ENCODE data around the gene SAE1. TPM values are rescaled to one million over a fixed set of nuclear protein-coding genes. Genes with fewer than 3 reads are reported as not detected.

Gene SAE1
- total RNA-seq, 1 donor from 2014 or later = 137 TPM

DNA sequence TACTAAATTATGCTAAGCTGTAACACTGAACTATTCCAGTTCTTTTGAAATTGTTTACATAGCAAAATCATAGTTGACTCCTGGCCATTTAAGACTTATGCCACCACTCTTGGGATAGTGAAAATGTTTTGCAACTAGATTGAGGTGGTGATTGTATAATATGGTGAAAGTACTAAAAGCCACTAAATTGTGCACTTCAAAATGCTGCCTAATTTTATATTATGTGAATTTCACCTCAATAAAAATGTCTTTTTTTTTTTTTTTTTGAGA lies 5.0 kb upstream of the SAE1 start:
- DNase-seq (ENCODE audit: low spot score in 2 of 2, unreplicated experiment in 2 of 2) = no peak
- no peaks in the 10 kb centered on the region for H3K27me3 Mint-ChIP-seq (ENCODE audit: low read depth)
- TF ChIP-seq, protein P1, sequence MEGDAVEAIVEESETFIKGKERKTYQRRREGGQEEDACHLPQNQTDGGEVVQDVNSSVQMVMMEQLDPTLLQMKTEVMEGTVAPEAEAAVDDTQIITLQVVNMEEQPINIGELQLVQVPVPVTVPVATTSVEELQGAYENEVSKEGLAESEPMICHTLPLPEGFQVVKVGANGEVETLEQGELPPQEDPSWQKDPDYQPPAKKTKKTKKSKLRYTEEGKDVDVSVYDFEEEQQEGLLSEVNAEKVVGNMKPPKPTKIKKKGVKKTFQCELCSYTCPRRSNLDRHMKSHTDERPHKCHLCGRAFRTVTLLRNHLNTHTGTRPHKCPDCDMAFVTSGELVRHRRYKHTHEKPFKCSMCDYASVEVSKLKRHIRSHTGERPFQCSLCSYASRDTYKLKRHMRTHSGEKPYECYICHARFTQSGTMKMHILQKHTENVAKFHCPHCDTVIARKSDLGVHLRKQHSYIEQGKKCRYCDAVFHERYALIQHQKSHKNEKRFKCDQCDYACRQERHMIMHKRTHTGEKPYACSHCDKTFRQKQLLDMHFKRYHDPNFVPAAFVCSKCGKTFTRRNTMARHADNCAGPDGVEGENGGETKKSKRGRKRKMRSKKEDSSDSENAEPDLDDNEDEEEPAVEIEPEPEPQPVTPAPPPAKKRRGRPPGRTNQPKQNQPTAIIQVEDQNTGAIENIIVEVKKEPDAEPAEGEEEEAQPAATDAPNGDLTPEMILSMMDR (IDR thresholded peaks at IDR 0.05; ENCODE audit: unreplicated experiment) = no peak

DNA sequence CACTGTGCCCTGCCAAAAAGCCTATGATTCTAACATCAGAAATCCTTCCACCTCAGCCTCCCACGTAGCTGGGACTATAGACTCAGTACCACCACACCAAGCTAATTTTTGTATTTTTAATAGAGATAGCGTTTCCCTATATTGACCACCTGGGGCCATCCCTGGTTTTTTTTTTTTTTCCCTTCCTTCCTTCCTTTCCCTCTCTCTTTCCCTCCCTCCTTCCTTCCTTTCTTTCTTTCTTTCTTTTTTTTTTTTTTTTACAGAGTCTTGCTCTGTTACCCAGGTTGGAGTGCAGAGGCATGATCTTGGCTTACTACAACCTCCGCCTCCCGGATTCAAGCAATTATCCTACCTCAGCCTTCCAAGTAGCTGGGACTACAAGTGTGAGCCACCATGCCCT lies 1.1 kb upstream of the SAE1 start:
- peaks cover 32% of the 10 kb centered on the region for H3K4me1 Mint-ChIP-seq
- no peak overlapping the region for H3K27ac Mint-ChIP-seq
- H3K9me3 Mint-ChIP-seq = peaks cover 4% of the 10 kb centered on the region
- no peak overlapping the region for H3K4me3 Mint-ChIP-seq
- no peaks in the 10 kb centered on the region for H3K27me3 Mint-ChIP-seq (ENCODE audit: low read depth)
- no peak for DNase-seq (ENCODE audit: low spot score in 2 of 2, unreplicated experiment in 2 of 2)
- H3K36me3 Mint-ChIP-seq = peaks cover 5% of the 10 kb centered on the region
- TF ChIP-seq, protein P1 (IDR thresholded peaks at IDR 0.05; ENCODE audit: unreplicated experiment) = no peak

More for the DNA sequence above, 5.0 kb upstream of the SAE1 start:
- Mint-ChIP-seq H3K9me3 (peaks cover 4% of the 10 kb centered on the region), H3K36me3 (no peaks in the 10 kb centered on the region), H3K4me3 (no peak overlapping the region), H3K27ac (no peak overlapping the region), H3K4me1 (peaks cover 12% of the 10 kb centered on the region)

DNA sequence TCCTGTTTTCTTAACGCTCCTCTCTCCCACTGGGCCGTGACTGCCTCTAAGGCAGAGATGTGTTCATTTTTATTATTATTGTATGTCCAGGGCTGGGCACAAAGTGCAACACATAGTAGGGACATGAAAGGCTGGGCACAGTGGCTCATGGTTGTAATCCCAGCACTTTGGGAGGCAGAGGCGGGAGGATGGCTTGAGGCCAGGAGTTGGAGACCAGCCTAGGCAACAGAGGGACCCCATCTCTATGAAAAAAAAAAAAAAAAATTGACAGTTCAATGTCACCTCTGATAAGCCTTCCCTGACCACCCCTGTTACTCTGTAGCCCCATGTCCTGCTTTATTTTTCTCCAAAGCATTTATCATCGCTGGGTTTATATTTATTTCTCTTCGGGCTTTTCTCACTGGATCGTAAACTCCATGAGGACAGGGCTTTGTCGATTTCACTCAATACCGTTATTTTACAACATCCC lies 481 bp upstream of the SAE1 start:
- Mint-ChIP-seq H3K36me3 (peaks cover 5% of the 10 kb centered on the region), H3K27ac (peak overlapping the region; percentile 99), H3K4me3 (peak overlapping the region; percentile 97), H3K27me3 (ENCODE audit: low read depth) (no peaks in the 10 kb centered on the region), H3K4me1 (peaks cover 36% of the 10 kb centered on the region), H3K9me3 (peaks cover 4% of the 10 kb centered on the region)
- TF ChIP-seq, protein P1 (IDR thresholded peaks at IDR 0.05; ENCODE audit: unreplicated experiment) = no peak
- no peak for DNase-seq (ENCODE audit: low spot score in 2 of 2, unreplicated experiment in 2 of 2)

DNA sequence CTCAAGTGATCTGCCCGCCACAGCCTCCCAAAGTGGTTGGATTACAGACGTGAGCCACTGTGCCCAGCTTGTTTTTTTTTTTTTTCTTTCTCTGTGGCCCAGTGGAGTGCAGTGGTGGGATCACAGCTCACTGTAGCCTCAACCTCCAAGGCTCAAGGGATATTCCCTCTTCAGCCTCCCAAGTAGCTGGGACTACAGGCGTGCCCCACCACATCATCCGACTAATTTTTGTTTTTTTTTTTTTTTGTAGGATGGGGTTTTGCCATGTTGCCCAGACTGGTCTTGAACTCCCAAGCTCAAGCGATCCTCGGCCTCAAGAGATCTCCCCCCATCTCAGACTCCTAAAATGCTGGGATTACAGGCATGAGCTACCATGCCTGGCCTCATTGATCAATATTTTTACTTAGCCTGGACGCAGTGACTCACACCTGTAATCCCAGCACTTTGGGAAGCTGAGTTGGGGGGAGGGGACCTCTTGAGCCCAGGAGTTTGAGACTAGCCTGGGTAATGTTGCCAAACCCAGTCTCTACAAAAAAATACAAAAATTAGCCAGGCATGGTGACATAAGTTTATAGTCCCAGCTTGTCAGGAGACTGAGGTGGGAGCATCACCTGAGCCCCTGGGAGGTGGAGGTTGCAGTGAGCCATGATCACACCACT lies 1.7 kb downstream of the SAE1 start:
- no peak for DNase-seq (ENCODE audit: low spot score in 2 of 2, unreplicated experiment in 2 of 2)
- TF ChIP-seq, protein P1 (IDR thresholded peaks at IDR 0.05; ENCODE audit: unreplicated experiment) = no peak
- H3K36me3 Mint-ChIP-seq = peaks cover 5% of the 10 kb centered on the region
- H3K4me3 Mint-ChIP-seq = peak overlapping the region; percentile 97
- H3K27me3 Mint-ChIP-seq (ENCODE audit: low read depth) = no peaks in the 10 kb centered on the region
- peaks cover 43% of the 10 kb centered on the region for H3K4me1 Mint-ChIP-seq
- H3K27ac Mint-ChIP-seq = peak overlapping the region; percentile 99
- peaks cover 4% of the 10 kb centered on the region for H3K9me3 Mint-ChIP-seq

DNA sequence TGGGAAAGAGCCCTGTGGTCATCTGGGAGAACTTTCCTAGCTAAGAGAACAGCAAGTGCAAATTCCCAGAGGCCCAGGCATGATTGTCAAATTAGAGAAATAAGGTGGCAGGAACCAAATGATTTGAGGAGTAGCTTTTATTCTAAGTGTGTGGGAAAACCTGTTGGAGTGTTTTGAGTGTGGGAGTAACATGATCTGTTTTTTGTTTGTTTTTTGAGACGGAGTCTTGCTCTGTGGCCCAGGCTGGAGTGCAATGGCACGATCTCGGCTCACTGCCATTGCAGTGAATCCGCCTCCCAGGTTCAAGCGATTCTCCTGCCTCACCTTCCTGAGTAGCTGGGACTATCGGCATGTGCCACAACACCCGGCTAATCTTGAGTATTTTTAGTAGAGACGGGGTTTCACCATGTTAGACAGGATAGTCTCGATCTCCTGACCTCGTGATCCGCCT lies 2.4 kb downstream of the SAE1 start:
- no peak for DNase-seq (ENCODE audit: low spot score in 2 of 2, unreplicated experiment in 2 of 2)
- H3K9me3 Mint-ChIP-seq = peaks cover 4% of the 10 kb centered on the region
- H3K27ac Mint-ChIP-seq = peak overlapping the region; percentile 99
- peaks cover 5% of the 10 kb centered on the region for H3K36me3 Mint-ChIP-seq
- no peaks in the 10 kb centered on the region for H3K27me3 Mint-ChIP-seq (ENCODE audit: low read depth)
- TF ChIP-seq, protein P1 (IDR thresholded peaks at IDR 0.05; ENCODE audit: unreplicated experiment) = no peak
- peaks cover 43% of the 10 kb centered on the region for H3K4me1 Mint-ChIP-seq
- peak overlapping the region; percentile 97 for H3K4me3 Mint-ChIP-seq

Measured in mesothelial cell of epicardium (in vitro differentiated cells).